IMR-90 (cell line): ENCODE results near the gene C10orf67. TPM values are rescaled to one million over a fixed set of nuclear protein-coding genes. Genes with fewer than 3 reads are reported as not detected.

Experiments
- ATAC-seq: fragments of 200-7000 bp; cut with Tn5 transposase; 2 replicates; pipeline ENCODE4 v1.9.1; 2020; ENCODE audit warnings: low read depth, mild to moderate bottlenecking, moderate library complexity
- BruUV-seq: library from RNA; stranded (reverse); fragments of 400-500 nt; replicated peaks from 2 replicates; lab custom pipeline; 2021; lab: Mats Ljungman, UMichigan
- CTCF ChIA-PET: fragments of 300-600 bp; formaldehyde crosslinking; extraction: SDS; loops from one replicate; lab custom pipeline; 2021; ENCODE audit warnings: antibody characterized with exemption; lab: Yijun Ruan, JAX
- POLR2A ChIA-PET: fragments of 300-600 bp; sonication (Branson Sonifier 250); formaldehyde crosslinking; loops from one replicate; lab custom pipeline; 2022; ENCODE audit warnings: antibody characterized with exemption; ENCODE audit not compliant: unreplicated experiment; lab: Charles Lee
- DNase-seq: peaks from one replicate; pipeline ENCODE4 v3.0.0; 2013
- H2AFZ ChIP-seq: replicated peaks from 2 replicates; pipeline ENCODE3; 2013; ENCODE audit warnings: low read length, mild to moderate bottlenecking; ENCODE audit not compliant: poor library complexity
- H2AK5ac ChIP-seq: 2 replicates; pipeline ENCODE4 v1.6.1; 2013; ENCODE audit warnings: low read depth, low read length, inconsistent platforms
- H2AK9ac ChIP-seq: replicated peaks from 2 replicates; pipeline ENCODE3; 2013; ENCODE audit warnings: mild to moderate bottlenecking, low read depth, low read length, moderate library complexity; ENCODE audit not compliant: poor library complexity
- H2BK120ac ChIP-seq: 2 replicates; pipeline ENCODE4 v1.6.1; 2013; ENCODE audit warnings: low read depth, low read length, inconsistent platforms
- H2BK15ac ChIP-seq: 3 replicates; pipeline ENCODE4 v1.6.1; 2013; ENCODE audit warnings: low read depth, low read length, inconsistent platforms
- H2BK20ac ChIP-seq: 2 replicates; pipeline ENCODE4 v1.6.1; 2013; ENCODE audit warnings: low read depth, mild to moderate bottlenecking, inconsistent platforms, low read length, moderate library complexity
- H2BK5ac ChIP-seq: 2 replicates; pipeline ENCODE4 v1.6.1; 2013; ENCODE audit warnings: mild to moderate bottlenecking, low read depth, low read length, inconsistent platforms; ENCODE audit not compliant: poor library complexity, severe bottlenecking
- H3K14ac ChIP-seq: replicated peaks from 2 replicates; pipeline ENCODE4 v1.6.1; 2013; ENCODE audit warnings: low read depth, low read length, inconsistent platforms
- H3K18ac ChIP-seq: 2 replicates; pipeline ENCODE4 v1.6.1; 2013; ENCODE audit warnings: low read depth, low read length, control low read depth
- H3K23ac ChIP-seq: 2 replicates; pipeline ENCODE4 v1.6.1; 2013; ENCODE audit warnings: low read depth, low read length, inconsistent platforms
- H3K27ac ChIP-seq: 2 replicates; pipeline ENCODE4 v1.5.1; 2013; ENCODE audit warnings: mild to moderate bottlenecking, control low read depth, low read length; ENCODE audit not compliant: insufficient read depth
- H3K27me3 ChIP-seq: 2 replicates; pipeline ENCODE4 v1.6.1; 2013; ENCODE audit warnings: low read length; ENCODE audit not compliant: control insufficient read depth, insufficient read depth
- H3K36me3 ChIP-seq: 2 replicates; pipeline ENCODE4 v1.6.1; 2013; ENCODE audit warnings: low read length, mixed read lengths; ENCODE audit not compliant: control insufficient read depth, insufficient read depth
- H3K4ac ChIP-seq: 2 replicates; pipeline ENCODE4 v1.6.1; 2013; ENCODE audit warnings: low read depth, low read length, inconsistent platforms
- H3K4me1 ChIP-seq: 2 replicates; pipeline ENCODE4 v1.6.1; 2013; ENCODE audit warnings: low read length, mixed read lengths; ENCODE audit not compliant: control insufficient read depth, insufficient read depth
- H3K4me2 ChIP-seq: 2 replicates; pipeline ENCODE4 v1.6.1; 2013; ENCODE audit warnings: low read depth, mild to moderate bottlenecking, control low read depth, low read length, moderate library complexity
- H3K4me3 ChIP-seq: 2 replicates; pipeline ENCODE4 v1.5.1; 2013; ENCODE audit warnings: low read depth, mild to moderate bottlenecking, control low read depth, low read length, moderate library complexity; ENCODE audit not compliant: insufficient read depth
- H3K56ac ChIP-seq: 2 replicates; pipeline ENCODE4 v1.6.1; 2013; ENCODE audit warnings: low read length, inconsistent platforms; ENCODE audit not compliant: insufficient read depth; ENCODE audit errors: extremely low read depth
- H3K79me1 ChIP-seq, 2 experiments: 2 replicates each; pipeline ENCODE4 v1.6.1; 2013; ENCODE audit warnings: low read length in 2 of 2, inconsistent platforms in 1 of 2, low read depth in 1 of 2
- H3K9ac ChIP-seq: 2 replicates; pipeline ENCODE4 v1.6.1; 2013; ENCODE audit warnings: low read depth, low read length, control low read depth
- H3K9me1 ChIP-seq: 2 replicates; pipeline ENCODE4 v1.6.1; 2013; ENCODE audit warnings: low read length, inconsistent platforms; ENCODE audit not compliant: insufficient read depth
- H3K9me3 ChIP-seq: 2 replicates; pipeline ENCODE4 v1.6.1; 2013; ENCODE audit warnings: low read length; ENCODE audit not compliant: control insufficient read depth, insufficient read depth
- H4K20me1 ChIP-seq: 2 replicates; pipeline ENCODE4 v1.6.1; 2013; ENCODE audit warnings: low read length, inconsistent platforms; ENCODE audit not compliant: insufficient read depth
- H4K5ac ChIP-seq: 2 replicates; pipeline ENCODE4 v1.6.1; 2013; ENCODE audit warnings: mild to moderate bottlenecking, low read depth, low read length, control low read depth
- H4K8ac ChIP-seq, 2 experiments: 2 replicates each; pipeline ENCODE4 v1.6.1; 2013; ENCODE audit warnings: low read depth in 2 of 2, low read length in 2 of 2, control low read depth in 1 of 2, inconsistent platforms in 1 of 2
- H4K91ac ChIP-seq: 2 replicates; pipeline ENCODE4 v1.6.1; 2013; ENCODE audit warnings: low read depth, low read length, inconsistent platforms; ENCODE audit not compliant: insufficient read depth
- BHLHE40 ChIP-seq: fragments of 150-350 bp; IDR thresholded peaks from 2 replicates; pipeline ENCODE4 v1.6.1; 2016; ENCODE audit warnings: mild to moderate bottlenecking, low read depth, low read length
- CEBPB ChIP-seq: IDR thresholded peaks from 2 replicates; pipeline ENCODE4 v1.6.1; 2012; ENCODE audit warnings: low read depth, low read length, improper control_type of control experiment
- CHD1 ChIP-seq: IDR thresholded peaks from 2 replicates; pipeline ENCODE4 v1.6.1; 2012; ENCODE audit warnings: low read depth, low read length, improper control_type of control experiment
- FOS ChIP-seq: fragments of 150-350 bp; IDR thresholded peaks from 2 replicates; pipeline ENCODE4 v1.6.1; 2016; ENCODE audit warnings: low read depth, low read length
- MAFK ChIP-seq: IDR thresholded peaks from 2 replicates; pipeline ENCODE4 v1.6.1; 2012; ENCODE audit warnings: low read depth, low read length, improper control_type of control experiment
- MAZ ChIP-seq: IDR thresholded peaks from 2 replicates; pipeline ENCODE4 v1.6.1; 2012; ENCODE audit warnings: low read depth, mild to moderate bottlenecking, low read length, improper control_type of control experiment, moderate library complexity, borderline replicate concordance
- MXI1 ChIP-seq: IDR thresholded peaks from 2 replicates; pipeline ENCODE4 v1.6.1; 2012; ENCODE audit warnings: low read depth, mild to moderate bottlenecking, low read length, moderate library complexity, borderline replicate concordance
- NFE2L2 ChIP-seq: fragments of 150-350 bp; IDR thresholded peaks from 2 replicates; pipeline ENCODE4 v1.6.1; 2016; ENCODE audit warnings: low read depth, mild to moderate bottlenecking, low read length
- POLR2A ChIP-seq: IDR thresholded peaks from 2 replicates; pipeline ENCODE4 v1.6.1; 2012; ENCODE audit warnings: mild to moderate bottlenecking, low read depth, low read length
- RAD21 ChIP-seq: IDR thresholded peaks from 2 replicates; pipeline ENCODE4 v1.6.1; 2012; ENCODE audit warnings: low read length, improper control_type of control experiment
- RCOR1 ChIP-seq: IDR thresholded peaks from 2 replicates; pipeline ENCODE4 v1.6.1; 2012; ENCODE audit warnings: mild to moderate bottlenecking, low read length, improper control_type of control experiment; ENCODE audit not compliant: insufficient replicate concordance
- RFX5 ChIP-seq: IDR thresholded peaks from 2 replicates; pipeline ENCODE4 v1.8.0; 2012; ENCODE audit warnings: low read depth, mild to moderate bottlenecking, low read length, moderate library complexity
- SMC3 ChIP-seq: fragments of 150-350 bp; IDR thresholded peaks from 2 replicates; pipeline ENCODE4 v1.6.1; 2016; ENCODE audit warnings: low read depth, mild to moderate bottlenecking, antibody characterized with exemption, low read length, moderate library complexity
- WGBS, 2 experiments: methylation state at CpG; one replicate each; pipeline versions ENCODE4 v1.1.5 to v1.1.7; 2013; ENCODE audit warnings: missing lambda C conversion rate in 2 of 2; ENCODE audit not compliant: insufficient read length in 1 of 2; ENCODE audit errors: extremely low coverage in 2 of 2; 5-methylcytosine and 5-hydroxymethylcytosine counted together
- dilution Hi-C: fragments of 300-500 bp; cut with HindIII; formaldehyde crosslinking; loops from one replicate; pipeline ENCODE4 v1.14.3; 2018; ENCODE audit warnings: low sequenced_read_pairs; ENCODE audit not compliant: unreplicated experiment
- in situ Hi-C: fragments of 300-500 bp; cut with MboI; formaldehyde crosslinking; loops from 3 replicates; pipeline ENCODE4 v1.14.3; 2019; ENCODE audit warnings: low sequenced_read_pairs, inconsistent platforms, mixed read lengths
- intact Hi-C: fragments of 100-400 bp; cut with micrococcal nuclease; formaldehyde crosslinking; loops from 2 replicates; pipeline ENCODE4 v1.10.0; 2022
- polyA plus RNA-seq, 3 experiments: library from polyadenylated mRNA; depleted of rRNA; stranded (reverse); fragments of >200 nt; gene quantifications; 2 replicates each; pipeline ENCODE4 v1.2.3, GENCODE V29; 2012; ENCODE audit warnings: low replicate concordance in 1 of 3
- total RNA-seq: library from RNA; depleted of rRNA; stranded (reverse); fragments of >200 nt; gene quantifications from 2 replicates; pipeline ENCODE4 v1.2.3, GENCODE V29; 2012
- TF ChIP-seq, protein P1 (sequence below): conservative IDR thresholded peaks from 2 replicates; pipeline ENCODE4 v1.5.1; 2012; ENCODE audit warnings: mild to moderate bottlenecking, low read depth, low read length, improper control_type of control experiment
- TF ChIP-seq, protein P2 (sequence below): fragments of 150-350 bp; IDR thresholded peaks from 2 replicates; pipeline ENCODE4 v1.6.1; 2017; ENCODE audit warnings: mild to moderate bottlenecking, antibody characterized with exemption, low read length, low read depth
- TF ChIP-seq, protein P3 (sequence below): fragments of 150-350 bp; IDR thresholded peaks from 2 replicates; pipeline ENCODE4 v1.6.1; 2016; ENCODE audit warnings: low read depth, mild to moderate bottlenecking, low read length, moderate library complexity, borderline replicate concordance

Gene C10orf67
- total and polyA plus RNA-seq, 2 of the 4 experiments (the other 2 are of a cell fraction), result 0.15 to 0.18 TPM

DNA sequence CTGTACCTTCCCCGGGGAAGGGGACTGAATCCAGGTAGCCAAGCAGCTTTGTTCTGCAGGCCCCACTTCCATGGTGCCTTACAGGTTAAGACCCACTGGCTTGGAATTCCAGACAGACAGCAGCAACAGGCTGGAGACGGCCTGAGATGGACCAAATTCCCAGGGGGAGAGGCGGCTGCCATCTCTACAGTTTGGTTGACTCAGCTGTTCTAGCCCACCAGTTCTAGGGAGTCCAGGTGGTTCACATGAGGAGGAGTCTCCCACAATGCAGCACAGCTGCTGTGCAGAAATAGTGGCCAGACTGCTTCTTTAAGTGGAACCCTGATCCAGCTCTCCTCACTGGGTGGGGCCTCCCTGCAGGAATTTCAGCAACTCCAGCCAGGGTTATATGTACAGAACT is 74.1 kb downstream of the C10orf67 start:
- BruUV-seq, result no TSS peak
- CTCF ChIA-PET, result no interaction called here

More for the DNA sequence above, 74.1 kb downstream of the C10orf67 start:
- Histone ChIP-seq H2BK20ac (no peak overlapping the region), H3K4me3 (no peak overlapping the region), H2AK9ac (no peak overlapping the region), H3K4me1 (no peaks in the 10 kb centered on the region), H2AFZ (no peak overlapping the region), H4K5ac (no peak overlapping the region), H3K27ac (no peak overlapping the region), H2BK5ac (no peak overlapping the region), H3K23ac (no peak overlapping the region), H3K4ac (no peak overlapping the region), H2BK15ac (no peak overlapping the region), H3K4me2 (no peak overlapping the region), H4K20me1 (no peaks in the 10 kb centered on the region), H3K9me1 (no peaks in the 10 kb centered on the region), H3K36me3 (no peaks in the 10 kb centered on the region), H3K9me3 (no peaks in the 10 kb centered on the region), H3K27me3 (no peaks in the 10 kb centered on the region), H2AK5ac (no peak overlapping the region), H2BK120ac (no peak overlapping the region), H4K8ac (no peak overlapping the region), H3K9ac (no peak overlapping the region), H4K91ac (no peak overlapping the region), H3K18ac (no peak overlapping the region), H3K56ac (no peak overlapping the region), H3K79me1 (no peaks in the 10 kb centered on the region), H3K14ac (no peak overlapping the region)
- POLR2A ChIA-PET, result no interaction called here
- no peak for DNase-seq
- TF ChIP-seq RFX5 (no peak), MXI1 (no peak), POLR2A (no peak), MAFK (no peak), FOS (no peak), SMC3 (no peak), RCOR1 (no peak), BHLHE40 (no peak), NFE2L2 (no peak), CHD1 (no peak), RAD21 (no peak), CEBPB (no peak), MAZ (no peak)
- TF ChIP-seq, protein P1, sequence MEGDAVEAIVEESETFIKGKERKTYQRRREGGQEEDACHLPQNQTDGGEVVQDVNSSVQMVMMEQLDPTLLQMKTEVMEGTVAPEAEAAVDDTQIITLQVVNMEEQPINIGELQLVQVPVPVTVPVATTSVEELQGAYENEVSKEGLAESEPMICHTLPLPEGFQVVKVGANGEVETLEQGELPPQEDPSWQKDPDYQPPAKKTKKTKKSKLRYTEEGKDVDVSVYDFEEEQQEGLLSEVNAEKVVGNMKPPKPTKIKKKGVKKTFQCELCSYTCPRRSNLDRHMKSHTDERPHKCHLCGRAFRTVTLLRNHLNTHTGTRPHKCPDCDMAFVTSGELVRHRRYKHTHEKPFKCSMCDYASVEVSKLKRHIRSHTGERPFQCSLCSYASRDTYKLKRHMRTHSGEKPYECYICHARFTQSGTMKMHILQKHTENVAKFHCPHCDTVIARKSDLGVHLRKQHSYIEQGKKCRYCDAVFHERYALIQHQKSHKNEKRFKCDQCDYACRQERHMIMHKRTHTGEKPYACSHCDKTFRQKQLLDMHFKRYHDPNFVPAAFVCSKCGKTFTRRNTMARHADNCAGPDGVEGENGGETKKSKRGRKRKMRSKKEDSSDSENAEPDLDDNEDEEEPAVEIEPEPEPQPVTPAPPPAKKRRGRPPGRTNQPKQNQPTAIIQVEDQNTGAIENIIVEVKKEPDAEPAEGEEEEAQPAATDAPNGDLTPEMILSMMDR, result no peak
- TF ChIP-seq, protein P2, sequence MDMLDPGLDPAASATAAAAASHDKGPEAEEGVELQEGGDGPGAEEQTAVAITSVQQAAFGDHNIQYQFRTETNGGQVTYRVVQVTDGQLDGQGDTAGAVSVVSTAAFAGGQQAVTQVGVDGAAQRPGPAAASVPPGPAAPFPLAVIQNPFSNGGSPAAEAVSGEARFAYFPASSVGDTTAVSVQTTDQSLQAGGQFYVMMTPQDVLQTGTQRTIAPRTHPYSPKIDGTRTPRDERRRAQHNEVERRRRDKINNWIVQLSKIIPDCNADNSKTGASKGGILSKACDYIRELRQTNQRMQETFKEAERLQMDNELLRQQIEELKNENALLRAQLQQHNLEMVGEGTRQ, result no peak
- TF ChIP-seq, protein P3, sequence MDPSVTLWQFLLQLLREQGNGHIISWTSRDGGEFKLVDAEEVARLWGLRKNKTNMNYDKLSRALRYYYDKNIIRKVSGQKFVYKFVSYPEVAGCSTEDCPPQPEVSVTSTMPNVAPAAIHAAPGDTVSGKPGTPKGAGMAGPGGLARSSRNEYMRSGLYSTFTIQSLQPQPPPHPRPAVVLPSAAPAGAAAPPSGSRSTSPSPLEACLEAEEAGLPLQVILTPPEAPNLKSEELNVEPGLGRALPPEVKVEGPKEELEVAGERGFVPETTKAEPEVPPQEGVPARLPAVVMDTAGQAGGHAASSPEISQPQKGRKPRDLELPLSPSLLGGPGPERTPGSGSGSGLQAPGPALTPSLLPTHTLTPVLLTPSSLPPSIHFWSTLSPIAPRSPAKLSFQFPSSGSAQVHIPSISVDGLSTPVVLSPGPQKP, result no peak
- intact Hi-C loops, result no loop called here
- ATAC-seq, result no peak
- WGBS, 2 experiments, result no CpG with 5 or more reads among the region's 3 CpGs
- in situ Hi-C loops, result no loop called here
- dilution Hi-C loops, result no loop called here
